IPS DF 6.9 (cell line): Measurements from ENCODE around the gene BECN2.

ENCODE experiments used
- DNase-seq: peaks from one replicate; pipeline ENCODE4 v3.0.0-alpha.2; 2013; ENCODE audit warnings: low read depth, low spot score
- H3K27ac ChIP-seq: one replicate; pipeline ENCODE4 v1.5.1; 2013; ENCODE audit warnings: low read length, control low read depth
- H3K27me3 ChIP-seq: 2 replicates; pipeline ENCODE4 v1.6.1; 2013; ENCODE audit warnings: mild to moderate bottlenecking, low read length; ENCODE audit not compliant: control insufficient read depth, insufficient read depth
- H3K36me3 ChIP-seq: 2 replicates; pipeline ENCODE4 v1.6.1; 2013; ENCODE audit warnings: low read length; ENCODE audit not compliant: control insufficient read depth, insufficient read depth
- H3K4me1 ChIP-seq: 2 replicates; pipeline ENCODE4 v1.6.1; 2013; ENCODE audit warnings: low read length; ENCODE audit not compliant: control insufficient read depth, insufficient read depth
- H3K4me3 ChIP-seq: 2 replicates; pipeline ENCODE4 v1.5.1; 2013; ENCODE audit warnings: mild to moderate bottlenecking, low read length
- H3K9me3 ChIP-seq: 2 replicates; pipeline ENCODE4 v1.6.1; 2013; ENCODE audit warnings: low read length, inconsistent platforms; ENCODE audit not compliant: control insufficient read depth, insufficient read depth
- WGBS: extraction: QIAGEN DNeasy Blood & Tissue Kit; methylation state at CpG from one replicate; pipeline ENCODE4 v1.1.7; 2013; ENCODE audit warnings: mixed read lengths, missing lambda C conversion rate; ENCODE audit not compliant: insufficient read length, insufficient coverage; 5-methylcytosine and 5-hydroxymethylcytosine counted together

BECN2 gene

GRCh38 chr1:242002072-242002471, 44.5 kb downstream of the BECN2 start:
- H3K4me1 ChIP-seq: peaks cover 2% of the 10 kb centered on the region
- WGBS: no CpG with 5 or more reads among the region's 5 CpGs
- DNase-seq: no peak
- H3K27me3 ChIP-seq: no peaks in the 10 kb centered on the region
- H3K36me3 ChIP-seq: no peaks in the 10 kb centered on the region
- no peak overlapping the region for H3K4me3 ChIP-seq
- no peaks in the 10 kb centered on the region; the same call in 1 of the 2 replicates for H3K9me3 ChIP-seq
- H3K27ac ChIP-seq: no peak overlapping the region

DNA sequence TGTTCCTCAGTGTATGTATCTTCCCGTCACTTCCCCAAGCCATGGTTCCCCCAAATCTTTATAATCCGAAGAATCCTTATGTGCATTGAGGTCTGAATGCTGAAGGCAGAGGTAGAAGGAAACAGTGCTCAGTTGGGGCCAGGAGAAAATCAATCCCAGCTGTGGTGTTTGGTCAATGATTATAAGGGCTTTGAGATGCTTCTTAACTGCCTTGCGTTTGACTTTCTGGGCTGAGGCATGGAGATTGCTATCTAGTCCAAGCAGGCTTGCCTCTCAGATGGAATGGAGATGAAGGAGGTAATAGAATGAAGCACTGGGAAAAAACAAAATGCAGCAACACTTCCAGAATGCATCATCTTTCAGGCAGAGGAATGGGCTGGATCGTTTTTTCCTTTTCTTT, 44.9 kb downstream of the BECN2 start:
- DNase-seq: no peak
- Histone ChIP-seq H3K4me1 (peaks cover 2% of the 10 kb centered on the region), H3K27ac (no peak overlapping the region), H3K27me3 (no peaks in the 10 kb centered on the region), H3K4me3 (no peak overlapping the region), H3K36me3 (no peaks in the 10 kb centered on the region), H3K9me3 (no peaks in the 10 kb centered on the region; the same call in 1 of the 2 replicates)
- WGBS: no CpG with 5 or more reads among the region's 4 CpGs

- DNase-seq: no peak
- no peak overlapping the region for H3K4me3 ChIP-seq
- no peaks in the 10 kb centered on the region; the same call in 1 of the 2 replicates for H3K9me3 ChIP-seq
- no peaks in the 10 kb centered on the region for H3K4me1 ChIP-seq
- no peak overlapping the region for H3K27ac ChIP-seq
- 100% methylated on average over 1 of the region's 5 CpGs for WGBS
- no peaks in the 10 kb centered on the region for H3K36me3 ChIP-seq
- no peaks in the 10 kb centered on the region for H3K27me3 ChIP-seq
Measured at GRCh38 chr1:242004751-242005495, 47.4 kb downstream of the BECN2 start.

DNA sequence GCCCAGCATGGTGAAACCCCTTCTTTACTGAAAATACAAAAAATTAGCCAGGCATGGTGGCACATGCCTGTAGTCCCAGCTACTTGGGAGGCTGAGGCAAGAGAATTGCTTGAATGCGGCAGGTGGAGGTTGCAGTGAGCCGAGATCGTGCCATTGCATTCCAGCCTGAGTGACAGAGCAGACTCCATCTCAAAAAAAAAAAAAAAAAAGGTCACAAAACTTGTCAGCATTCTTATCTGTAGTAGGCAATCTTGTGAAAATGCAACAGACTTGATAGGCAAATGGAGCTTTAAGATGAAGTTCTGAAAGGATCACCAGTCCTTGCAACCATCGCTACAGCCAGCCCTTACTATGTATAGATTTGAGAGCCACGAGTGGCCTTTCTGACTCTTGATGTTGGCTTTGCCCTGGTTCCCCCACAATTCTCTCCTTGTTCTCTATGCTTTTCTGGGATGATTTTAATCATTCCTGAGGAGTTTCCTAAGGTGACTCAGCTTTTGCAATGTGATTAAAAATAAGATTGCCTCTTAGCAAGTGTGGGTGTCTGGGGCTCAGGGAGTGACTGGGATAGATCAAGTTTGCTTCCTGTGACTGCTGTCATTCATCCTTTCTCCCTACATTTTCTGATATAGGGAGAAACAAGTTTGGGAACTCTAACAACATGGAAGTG, 48.4 kb downstream of the BECN2 start:
- no peak overlapping the region for H3K4me3 ChIP-seq
- H3K27ac ChIP-seq: no peak overlapping the region
- no peaks in the 10 kb centered on the region for H3K4me1 ChIP-seq
- H3K36me3 ChIP-seq: no peaks in the 10 kb centered on the region
- H3K9me3 ChIP-seq: no peaks in the 10 kb centered on the region; the same call in 1 of the 2 replicates
- no peaks in the 10 kb centered on the region for H3K27me3 ChIP-seq
- no peak for DNase-seq
- WGBS: no CpG with 5 or more reads among the region's 5 CpGs

DNA sequence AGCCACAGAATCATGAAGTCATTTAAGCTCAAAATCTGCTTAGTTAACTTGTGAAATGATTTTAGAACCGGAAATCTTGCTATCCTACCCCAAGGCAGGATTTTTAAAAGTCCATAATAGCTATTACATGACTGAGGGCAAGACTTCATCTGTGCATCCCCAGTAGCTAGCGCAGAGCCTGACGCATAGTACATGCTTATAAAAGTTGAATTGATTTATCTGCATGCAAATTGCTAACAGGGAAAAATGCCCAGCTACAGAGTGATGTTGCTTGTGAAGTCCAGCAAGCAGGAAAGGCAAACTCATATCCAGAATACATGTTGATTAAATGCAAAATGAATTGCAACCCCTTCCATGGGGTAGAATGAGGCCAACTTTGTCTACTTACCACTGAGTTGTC, 49.4 kb downstream of the BECN2 start:
- no peak overlapping the region for H3K4me3 ChIP-seq
- H3K9me3 ChIP-seq: no peaks in the 10 kb centered on the region; the same call in 1 of the 2 replicates
- no peak overlapping the region for H3K27ac ChIP-seq
- H3K4me1 ChIP-seq: no peaks in the 10 kb centered on the region
- WGBS: no CpG with 5 or more reads among the region's 3 CpGs
- DNase-seq: no peak
- no peaks in the 10 kb centered on the region for H3K36me3 ChIP-seq
- no peaks in the 10 kb centered on the region for H3K27me3 ChIP-seq
